Ovary (tissue), 9 donors: ENCODE results near the gene ADAM12. TPM values are rescaled to one million over a fixed set of nuclear protein-coding genes. Genes with fewer than 3 reads are reported as not detected.

Experiments used
- DNase-seq, 5 donors: peaks; one replicate each; pipeline ENCODE4 v3.0.0-alpha.2; 2019 to 2020
- H3K27ac ChIP-seq, 2 donors: fragments of 200-600 bp; one replicate each; pipeline versions ENCODE4 v1.5.1 to v1.8.0; 2019 to 2022
- H3K27me3 ChIP-seq: fragments of 200-600 bp; one replicate; pipeline ENCODE4 v1.8.0; 2022
- H3K36me3 ChIP-seq: fragments of 200-600 bp; sonication (generic); one replicate; pipeline ENCODE4 v1.5.1; 2019
- H3K4me1 ChIP-seq: one replicate; pipeline ENCODE4 v1.8.1; 2013; ENCODE audit warnings: mild to moderate bottlenecking, moderate library complexity; ENCODE audit not compliant: insufficient read depth
- H3K4me3 ChIP-seq: fragments of 200-600 bp; sonication (generic); one replicate; pipeline ENCODE4 v1.5.1; 2017
- H3K9me3 ChIP-seq, 2 donors: fragments of 200-600 bp in 1 of 2; sonication (generic) in 1 of 2; one replicate each; pipeline versions ENCODE4 v1.5.1 to v1.8.1; 2013 to 2019; ENCODE audit warnings: mild to moderate bottlenecking in 1 of 2, moderate library complexity in 1 of 2
- CTCF ChIP-seq, 3 donors: fragments of 450-650 bp in 2 of 3; fragments of 200-600 bp in 1 of 3; IDR thresholded peaks; one replicate each; pipeline versions ENCODE4 v1.5.1 to v1.8.0; 2016 to 2022; ENCODE audit warnings: antibody characterized with exemption in 3 of 3, mild to moderate bottlenecking in 1 of 3
- EP300 ChIP-seq: sonication (generic); formaldehyde crosslinking; IDR thresholded peaks from one replicate; pipeline ENCODE4 v1.6.1; 2017; ENCODE audit warnings: antibody characterized with exemption
- POLR2A ChIP-seq: fragments of 450-650 bp; IDR thresholded peaks from one replicate; pipeline ENCODE4 v1.6.1; 2017; ENCODE audit warnings: antibody characterized with exemption, mild to moderate bottlenecking, moderate library complexity
- WGBS, 3 donors: extraction: QIAGEN DNeasy Blood & Tissue Kit in 1 of 3; methylation state at CpG; one replicate each; pipeline versions ENCODE4 v1.1.5 to v1.1.7; 2013 to 2017; 5-methylcytosine and 5-hydroxymethylcytosine counted together
- intact Hi-C, 4 donors: fragments of 100-400 bp; cut with DNase I; formaldehyde crosslinking; loops; one replicate each; pipeline versions ENCODE4 v1.11.0 to v1.15.1; 2022 to 2023
- polyA plus RNA-seq, 2 donors: library from polyadenylated mRNA; stranded (reverse); fragments of 200-250 nt in 1 of 2; fragments of 350-450 nt in 1 of 2; fragmentation: Illumina TruSeq in 1 of 2; extraction: RNeasy Lipid Tissue Mini Kit (QIAGEN cat#74804) in 1 of 2; gene quantifications; one replicate each; pipeline ENCODE4 v1.2.3, GENCODE V29; 2013 to 2014
- total RNA-seq, 7 donors: library from RNA; depleted of rRNA in 2 of 7; stranded (reverse); fragments of >200 nt in 2 of 7; fragmentation: NEBNext Ultra II Directional in 3 of 7; extraction: Animal tissue kit (Norgen Biotek cat#: 25700) in 3 of 7; gene quantifications; one replicate each; pipeline versions ENCODE4 v1.1.0 to v1.2.4, GENCODE V29; 2016 to 2023
- donor health status: DM: no; HTN: no; CAD: no; lungs with moderate emphysema.
- donor health status: DM: no; HTN: no; CAD: no.
- donor health status: Bipolar disorder and iron deficiency.
- donor health status: DM: yes; HTN: yes; CAD: no.
- donor health status: DM: no; HTN: no; CAD: no.
- donor health status: DM: yes; HTN: yes; CAD: no.

ADAM12 gene
- total and polyA plus RNA-seq, 9 donors, result 1.8 to 27.2 (median 10.3) TPM

- WGBS, 3 donors, result 92 to 96% (median 94%) methylated on average over 3 of the region's 3 CpGs
- intact Hi-C loops, result no loop called here
- H3K4me1 ChIP-seq, result peaks cover 1% of the 10 kb centered on the region
- TF ChIP-seq EP300 (no peak), CTCF (IDR thresholded peaks at IDR 0.05) (no peak), POLR2A (no peak)
- H3K27ac ChIP-seq, result no peak overlapping the region
- H3K36me3 ChIP-seq, result no peaks in the 10 kb centered on the region
- no peak for DNase-seq
- H3K4me3 ChIP-seq, result no peak overlapping the region
- H3K27me3 ChIP-seq, result no peaks in the 10 kb centered on the region
- H3K9me3 ChIP-seq, result no peaks in the 10 kb centered on the region
These were observed 78.9 kb downstream of the ADAM12 start for GRCh38 chr10:126309228-126309883.

DNA sequence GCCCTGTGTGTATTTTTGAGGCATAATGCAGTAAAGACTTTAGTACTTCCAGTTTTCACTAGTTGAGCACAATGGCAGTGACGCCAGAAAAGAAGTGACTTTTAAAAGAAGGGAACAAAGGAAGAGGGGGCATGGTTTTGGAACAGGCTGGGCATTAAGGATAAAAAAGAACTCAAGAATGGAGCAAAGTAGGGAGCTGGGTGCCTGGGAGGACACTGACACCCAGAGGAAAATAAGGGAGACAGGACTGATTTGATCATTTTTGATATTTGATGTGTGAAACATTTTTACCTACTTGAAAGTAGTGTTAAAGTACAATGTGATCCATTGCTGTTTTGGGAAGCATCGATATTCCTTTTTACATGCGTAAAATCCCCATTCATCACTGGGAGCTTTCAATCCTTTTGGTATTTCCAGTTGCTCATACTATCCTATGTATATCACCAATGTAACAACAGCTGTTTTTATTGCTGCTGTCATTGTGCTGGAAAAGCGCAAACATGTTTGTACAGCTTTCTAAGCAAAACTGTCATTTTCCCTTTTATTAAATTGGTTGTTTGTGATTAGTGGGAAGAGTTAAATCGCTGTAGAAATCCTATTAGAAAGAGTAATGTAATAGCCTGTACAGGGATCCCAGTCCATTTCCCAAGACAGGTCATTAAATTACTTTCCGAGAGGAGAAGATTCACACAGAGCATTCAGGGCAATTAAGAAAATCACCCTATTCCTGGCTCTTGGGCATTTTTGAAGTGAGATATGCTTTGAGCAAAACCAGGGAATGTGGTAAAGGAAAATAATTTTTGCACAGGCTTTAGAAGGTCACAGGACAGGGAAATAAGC, 85.2 kb downstream of the ADAM12 start:
- DNase-seq, result peak in 1 of 5 donors; percentile 34
- Histone ChIP-seq H3K4me1 (peaks cover 14% of the 10 kb centered on the region), H3K4me3 (no peak overlapping the region), H3K9me3 (no peaks in the 10 kb centered on the region), H3K27me3 (no peaks in the 10 kb centered on the region), H3K27ac (peak overlapping the region in 1 of 2 donors; percentile 3), H3K36me3 (no peaks in the 10 kb centered on the region)
- intact Hi-C loops, result loop anchor here in 1 of 4 donors (2.0 kb wide), 1 partner anchor 320 kb away; no protein-coding TSS in a partner anchor
- no peak for TF ChIP-seq EP300
- TF ChIP-seq POLR2A, result no peak
- TF ChIP-seq CTCF (IDR thresholded peaks at IDR 0.05), result peak in 2 of 3 donors; percentile 10 to 42
- 66 to 80% (median 79%) methylated on average over 6 of the region's 6 CpGs for WGBS, 3 donors

DNA sequence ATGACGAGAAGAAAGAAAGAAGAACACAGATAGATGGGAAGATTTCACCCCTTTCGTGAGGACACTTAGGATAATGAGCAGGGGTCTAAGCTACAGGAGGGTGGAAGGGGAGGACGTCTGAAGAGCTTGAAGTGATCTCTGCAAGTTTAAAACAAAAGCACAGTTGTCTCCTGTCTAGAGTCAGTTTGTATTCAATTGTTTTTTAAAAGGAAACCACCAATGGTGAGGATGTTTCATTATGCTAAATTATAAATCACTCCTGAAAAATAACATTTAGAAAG, 85.9 kb downstream of the ADAM12 start:
- no peak for DNase-seq
- Histone ChIP-seq H3K36me3 (no peaks in the 10 kb centered on the region), H3K4me3 (no peak overlapping the region), H3K9me3 (no peaks in the 10 kb centered on the region), H3K27me3 (no peaks in the 10 kb centered on the region), H3K27ac (peak overlapping the region in 1 of 2 donors; percentile 3), H3K4me1 (peaks cover 14% of the 10 kb centered on the region)
- TF ChIP-seq POLR2A, result no peak
- no peak for TF ChIP-seq EP300
- no peak for TF ChIP-seq CTCF (IDR thresholded peaks at IDR 0.05)
- 32 to 52% (median 34%) methylated on average over 3 of the region's 3 CpGs for WGBS, 3 donors
- intact Hi-C loops, result loop anchor here in 1 of 4 donors (2.0 kb wide), 1 partner anchor 320 kb away; no protein-coding TSS in a partner anchor

DNA sequence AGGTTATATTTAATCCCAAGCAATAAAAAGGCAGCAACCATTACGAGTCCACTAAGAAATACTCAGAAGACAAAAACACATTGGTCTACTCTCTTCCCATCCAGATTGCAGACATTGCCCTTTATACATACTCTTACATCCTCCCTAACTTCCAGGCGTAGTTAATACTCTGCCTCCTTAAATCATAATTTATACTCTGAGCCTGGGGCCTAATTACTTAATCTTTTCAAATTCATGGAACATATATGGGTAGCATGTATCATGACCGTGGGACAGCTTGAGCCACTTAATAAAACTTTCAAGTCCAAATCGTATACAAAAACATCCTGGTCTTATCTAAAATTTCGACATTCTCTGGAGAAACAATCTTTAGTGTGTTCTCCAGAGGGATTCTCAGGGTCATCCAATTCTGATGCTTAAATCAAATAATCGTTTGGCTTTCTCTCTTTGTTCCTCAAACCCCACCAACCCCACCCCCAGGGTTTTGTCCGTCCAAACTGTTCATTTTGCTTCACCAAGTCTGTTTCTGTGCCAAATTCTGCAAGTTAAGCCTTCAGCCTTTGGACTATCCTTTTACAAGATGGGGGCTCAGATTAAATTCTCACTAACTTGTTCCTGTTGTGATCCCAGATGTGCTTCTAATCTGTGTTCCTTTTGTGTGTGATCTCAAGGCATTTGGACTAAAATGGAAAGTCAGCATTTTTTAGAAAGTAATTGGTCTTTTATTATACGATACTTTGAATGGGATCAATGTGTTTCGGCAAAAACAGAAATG, 86.4 kb downstream of the ADAM12 start:
- intact Hi-C loops, result loop anchor here in 1 of 4 donors (2.0 kb wide), 1 partner anchor 319 kb away; no protein-coding TSS in a partner anchor
- H3K4me3 ChIP-seq, result no peak overlapping the region
- peak in 1 of 5 donors; percentile 38 for DNase-seq
- H3K4me1 ChIP-seq, result peaks cover 14% of the 10 kb centered on the region
- no peaks in the 10 kb centered on the region for H3K27me3 ChIP-seq
- 21 to 34% (median 25%) methylated on average over 9 of the region's 9 CpGs for WGBS, 3 donors
- no peak overlapping the region for H3K27ac ChIP-seq
- TF ChIP-seq POLR2A (no peak), EP300 (no peak), CTCF (IDR thresholded peaks at IDR 0.05) (no peak)
- H3K9me3 ChIP-seq, result no peaks in the 10 kb centered on the region
- H3K36me3 ChIP-seq, result no peaks in the 10 kb centered on the region
